Measurements from ENCODE around the gene FKBP6.

DNA sequence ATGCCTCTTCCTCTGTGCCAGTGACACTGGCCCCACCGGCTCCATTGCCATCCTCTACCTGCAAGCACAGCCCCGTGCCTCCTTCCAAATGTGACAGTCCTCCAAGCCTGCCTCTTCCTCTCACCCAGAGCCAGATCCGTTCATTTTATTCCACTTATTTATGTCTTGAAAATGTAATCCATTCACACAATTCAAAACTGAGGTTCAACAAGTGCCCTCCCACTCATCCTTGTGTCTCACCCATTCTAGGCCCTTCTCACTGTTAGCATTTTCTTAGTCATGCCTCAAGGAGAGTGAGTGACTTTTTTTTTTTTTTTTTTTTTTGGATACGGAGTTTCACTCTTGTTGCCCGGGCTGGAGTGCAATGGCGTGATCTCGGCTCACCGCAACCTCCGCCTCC, 41.7 kb downstream of the FKBP6 start:
- TF ChIP-seq, protein P1, sequence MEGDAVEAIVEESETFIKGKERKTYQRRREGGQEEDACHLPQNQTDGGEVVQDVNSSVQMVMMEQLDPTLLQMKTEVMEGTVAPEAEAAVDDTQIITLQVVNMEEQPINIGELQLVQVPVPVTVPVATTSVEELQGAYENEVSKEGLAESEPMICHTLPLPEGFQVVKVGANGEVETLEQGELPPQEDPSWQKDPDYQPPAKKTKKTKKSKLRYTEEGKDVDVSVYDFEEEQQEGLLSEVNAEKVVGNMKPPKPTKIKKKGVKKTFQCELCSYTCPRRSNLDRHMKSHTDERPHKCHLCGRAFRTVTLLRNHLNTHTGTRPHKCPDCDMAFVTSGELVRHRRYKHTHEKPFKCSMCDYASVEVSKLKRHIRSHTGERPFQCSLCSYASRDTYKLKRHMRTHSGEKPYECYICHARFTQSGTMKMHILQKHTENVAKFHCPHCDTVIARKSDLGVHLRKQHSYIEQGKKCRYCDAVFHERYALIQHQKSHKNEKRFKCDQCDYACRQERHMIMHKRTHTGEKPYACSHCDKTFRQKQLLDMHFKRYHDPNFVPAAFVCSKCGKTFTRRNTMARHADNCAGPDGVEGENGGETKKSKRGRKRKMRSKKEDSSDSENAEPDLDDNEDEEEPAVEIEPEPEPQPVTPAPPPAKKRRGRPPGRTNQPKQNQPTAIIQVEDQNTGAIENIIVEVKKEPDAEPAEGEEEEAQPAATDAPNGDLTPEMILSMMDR (IDR thresholded peaks at IDR 0.05): no peak
- no peak for TF ChIP-seq POLR2A (IDR thresholded peaks at IDR 0.05)
- no peak for TF ChIP-seq EP300 (IDR thresholded peaks at IDR 0.05)
- no peak for TF ChIP-seq POLR2AphosphoS5 (IDR thresholded peaks at IDR 0.05)
